NB4 (cell line): ENCODE measurements around the gene PHYKPL.
A peak's percentile ranks its signal among the peaks of the same experiment; 100 is the strongest.

Experiments used
- DNase-seq: peaks from one replicate; pipeline ENCODE4 v3.0.0; 2010; ENCODE audit warnings: low read depth
- H3K4me3 ChIP-seq: one replicate; pipeline ENCODE4 v1.5.1; 2011; ENCODE audit warnings: mild to moderate bottlenecking, low read depth, low read length, moderate library complexity
- CTCF ChIP-seq: IDR thresholded peaks from one replicate; pipeline ENCODE4 v1.5.1; 2012; ENCODE audit warnings: low read depth, low read length
- MAX ChIP-seq: IDR thresholded peaks from 2 replicates; pipeline ENCODE4 v1.6.1; 2011; ENCODE audit warnings: low read depth, low read length
- MYC ChIP-seq: IDR thresholded peaks from 2 replicates; pipeline ENCODE4 v1.6.1; 2011; ENCODE audit warnings: low read depth, low read length
- POLR2A ChIP-seq: IDR thresholded peaks from 2 replicates; pipeline ENCODE4 v1.6.1; 2011; ENCODE audit warnings: mild to moderate bottlenecking; ENCODE audit not compliant: insufficient read length; ENCODE audit errors: extremely low read depth

PHYKPL gene

GRCh38 chr5:178165581-178165980 lies 67.0 kb downstream of the PHYKPL start:
- no peak for DNase-seq
- TF ChIP-seq MYC, result no peak
- TF ChIP-seq POLR2A, result no peak
- TF ChIP-seq CTCF, result no peak
- TF ChIP-seq MAX, result no peak
- H3K4me3 ChIP-seq, result no peak overlapping the region

GRCh38 chr5:178163772-178164735 lies 68.5 kb downstream of the PHYKPL start:
- DNase-seq, result peak; percentile 80
- H3K4me3 ChIP-seq, result no peak overlapping the region
- TF ChIP-seq POLR2A (no peak), MAX (peak; percentile 77), MYC (peak; percentile 59), CTCF (peak; percentile 94)

GRCh38 chr5:178162481-178162880 lies 70.1 kb downstream of the PHYKPL start:
- no peak overlapping the region for H3K4me3 ChIP-seq
- TF ChIP-seq CTCF (no peak), MAX (no peak), MYC (no peak), POLR2A (no peak)
- no peak for DNase-seq

GRCh38 chr5:178160176-178160575 lies 72.4 kb downstream of the PHYKPL start:
- TF ChIP-seq POLR2A, result no peak
- TF ChIP-seq CTCF, result no peak
- TF ChIP-seq MYC, result no peak
- TF ChIP-seq MAX, result no peak
- DNase-seq, result no peak
- H3K4me3 ChIP-seq, result no peak overlapping the region
